HG03439 (cell line): Measurements from ENCODE around the gene STARD7.
A peak's percentile ranks its signal among the peaks of the same experiment; 100 is the strongest.
"Not testable (repeated sequence)": the region's sequence is repeated elsewhere in the genome, so short reads cannot be mapped to it uniquely, and the experiment has no call there.

Source experiments
- ATAC-seq: cut with Tn5 transposase; IDR thresholded peaks from one replicate; pipeline ENCODE4 v1.9.1; 2021; ENCODE audit warnings: mild to moderate bottlenecking, moderate library complexity; ENCODE audit not compliant: unreplicated experiment

Gene STARD7

DNA sequence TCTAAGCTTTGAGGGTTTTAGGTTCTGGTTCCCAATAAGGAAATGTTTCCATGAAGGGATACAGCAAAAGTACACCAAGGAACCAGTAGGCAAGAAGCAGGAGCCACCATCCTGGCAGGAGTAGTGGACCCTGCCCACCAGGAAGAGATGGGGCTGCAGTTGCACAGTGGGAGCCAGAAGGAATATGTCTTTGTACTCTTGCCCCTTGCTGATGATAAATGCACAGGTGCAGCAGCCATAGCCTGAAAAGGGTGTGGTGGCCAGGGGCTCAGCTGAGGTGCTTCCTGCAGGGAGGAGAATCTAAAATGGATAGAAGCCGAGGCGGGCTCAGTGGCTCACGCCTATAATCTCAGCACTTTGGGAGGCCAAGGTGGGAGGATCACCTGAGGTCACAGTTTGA, 29.6 kb upstream of the STARD7 start:
- ATAC-seq = no peak

DNA sequence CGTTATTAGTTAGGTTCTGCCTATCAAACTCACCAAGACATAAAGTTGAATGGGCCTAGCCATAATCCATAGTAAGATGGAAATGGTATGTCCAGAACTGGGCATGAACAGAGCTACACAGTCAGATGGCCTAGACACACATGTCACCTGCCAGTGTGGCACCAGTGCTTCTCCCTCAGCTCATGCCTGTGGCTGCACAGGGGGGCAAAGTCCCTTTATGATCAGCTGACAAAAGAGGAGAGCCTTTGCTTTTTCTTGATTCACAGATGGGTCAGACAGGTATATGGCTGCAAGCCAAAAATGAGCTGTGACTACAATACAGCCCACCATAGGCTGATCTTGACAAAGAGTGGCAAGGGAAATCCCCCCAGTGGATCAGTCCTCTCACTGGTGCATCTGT, 28.3 kb upstream of the STARD7 start:
- no peak for ATAC-seq

DNA sequence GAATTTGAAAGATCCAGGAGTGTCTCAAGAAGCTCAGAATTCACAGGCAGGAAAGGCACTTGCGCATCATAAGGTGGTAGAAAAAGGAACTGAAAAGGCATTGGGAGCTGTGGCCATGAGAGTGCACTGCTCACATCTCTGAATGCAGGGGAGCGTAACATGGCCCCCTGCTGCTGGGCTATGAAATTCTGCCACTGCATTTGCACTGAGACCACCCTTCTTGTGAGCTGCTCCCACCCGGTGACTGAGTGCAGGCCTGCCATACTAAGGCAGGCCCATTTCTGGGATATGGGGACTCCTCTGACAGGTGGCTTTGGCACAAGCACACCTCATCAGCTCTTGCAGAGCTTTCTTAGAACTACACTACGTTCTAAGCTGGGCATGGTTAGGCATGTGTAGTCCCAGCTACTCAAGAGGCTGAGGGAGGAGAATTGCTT, 25.3 kb upstream of the STARD7 start:
- ATAC-seq = peak; percentile 71

DNA sequence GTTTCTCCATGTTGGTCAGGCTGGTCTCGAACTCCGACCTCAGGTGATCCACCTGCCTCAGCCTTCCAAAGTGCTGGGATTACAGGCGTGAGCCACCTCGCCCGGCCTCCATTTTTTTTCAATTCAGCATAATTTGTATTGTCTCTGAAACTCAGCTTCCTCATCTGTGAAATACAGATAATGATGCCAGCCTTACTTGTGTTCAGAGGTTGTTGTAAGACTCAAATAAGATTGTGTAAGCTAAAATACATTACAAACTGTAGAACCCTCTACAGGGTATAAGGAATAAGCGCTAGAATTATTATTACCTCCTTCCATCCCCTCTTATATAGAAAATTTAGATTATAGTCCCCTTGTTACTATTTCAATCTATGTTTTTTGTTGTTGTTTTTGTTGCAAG, 24.8 kb upstream of the STARD7 start:
- no peak for ATAC-seq

DNA sequence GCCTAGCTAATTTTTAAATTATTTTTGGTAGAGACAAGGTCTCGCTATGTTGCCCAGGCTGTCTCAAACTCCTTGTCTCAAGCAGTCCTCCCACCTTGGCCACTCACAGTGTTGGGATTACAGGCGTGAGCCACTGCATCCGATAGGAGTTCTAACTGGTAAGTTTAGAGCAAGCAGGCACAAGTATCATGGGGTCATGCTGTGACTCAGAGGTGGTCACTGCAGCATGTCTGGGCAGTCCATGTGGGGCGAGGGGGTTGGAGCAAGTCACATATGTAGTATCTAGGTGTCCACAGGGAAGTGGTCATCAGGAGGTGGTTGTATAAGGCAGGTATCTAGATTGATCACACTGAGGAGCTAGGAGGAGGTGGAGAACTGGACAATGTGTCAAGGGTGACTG, 22.7 kb upstream of the STARD7 start:
- ATAC-seq = no peak

DNA sequence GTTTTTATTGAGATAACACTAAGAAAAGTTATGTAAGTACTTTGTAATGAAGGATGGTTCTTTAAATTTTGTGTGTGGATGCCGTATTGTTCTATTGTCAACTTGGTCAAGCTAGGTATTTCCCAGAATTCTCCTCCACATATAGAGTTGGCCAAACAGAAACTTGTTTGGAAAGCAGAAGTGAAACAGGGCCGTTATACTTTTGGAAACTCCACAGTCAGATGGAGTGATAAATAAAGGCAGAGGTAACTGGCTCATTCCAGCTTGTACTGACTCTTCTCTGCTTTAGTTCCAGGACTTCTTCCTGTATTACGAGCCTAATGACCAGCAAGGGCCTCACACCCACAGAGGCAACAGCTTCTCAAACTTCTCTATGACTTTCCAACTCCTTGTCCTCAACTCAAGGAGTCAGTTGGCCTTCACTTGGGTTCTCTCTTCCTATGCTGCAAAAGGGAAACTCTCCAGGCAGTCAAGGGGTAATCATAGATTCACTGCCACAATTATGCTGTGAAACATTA, 16.4 kb upstream of the STARD7 start:
- ATAC-seq = no peak

DNA sequence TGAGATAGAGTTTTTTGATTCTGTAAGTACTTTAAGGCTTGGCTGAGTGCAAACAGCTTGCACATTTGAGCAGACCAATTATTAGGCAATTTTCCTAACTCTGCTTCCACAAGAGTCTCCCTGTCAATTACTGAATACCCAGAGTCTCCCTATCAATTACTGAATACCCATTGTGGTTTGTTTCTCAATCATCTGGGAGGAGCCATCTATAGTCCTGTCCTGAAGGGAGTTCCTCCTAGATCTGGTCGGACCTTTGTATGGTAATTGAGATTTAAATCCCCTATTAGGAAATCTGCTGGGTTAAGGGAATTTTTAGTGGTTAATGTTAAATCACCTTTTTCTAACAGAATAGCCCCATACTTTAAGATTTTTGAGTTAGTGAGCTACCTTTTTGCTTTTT, 12.5 kb upstream of the STARD7 start:
- not testable (repeated sequence) for ATAC-seq

DNA sequence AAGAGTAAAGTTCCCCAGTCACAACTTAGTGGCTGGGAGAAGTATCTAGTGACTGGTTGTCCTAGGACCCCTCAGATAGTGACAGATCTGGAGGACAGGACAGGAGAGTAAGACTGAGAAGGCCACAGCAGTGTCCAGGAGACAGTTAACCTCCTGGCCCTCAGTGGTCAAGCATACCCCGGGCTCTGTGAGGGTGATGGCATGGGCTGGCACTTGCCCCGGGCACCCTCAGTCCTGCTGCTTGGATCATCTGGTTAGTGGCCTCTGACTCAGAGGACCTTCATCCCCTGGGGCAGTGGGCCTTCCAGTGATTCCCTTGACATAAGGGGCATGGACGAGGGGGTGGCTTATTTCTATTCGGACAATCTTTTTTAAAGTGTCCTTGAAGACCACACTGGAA, 11.3 kb upstream of the STARD7 start:
- ATAC-seq = not testable (repeated sequence)

DNA sequence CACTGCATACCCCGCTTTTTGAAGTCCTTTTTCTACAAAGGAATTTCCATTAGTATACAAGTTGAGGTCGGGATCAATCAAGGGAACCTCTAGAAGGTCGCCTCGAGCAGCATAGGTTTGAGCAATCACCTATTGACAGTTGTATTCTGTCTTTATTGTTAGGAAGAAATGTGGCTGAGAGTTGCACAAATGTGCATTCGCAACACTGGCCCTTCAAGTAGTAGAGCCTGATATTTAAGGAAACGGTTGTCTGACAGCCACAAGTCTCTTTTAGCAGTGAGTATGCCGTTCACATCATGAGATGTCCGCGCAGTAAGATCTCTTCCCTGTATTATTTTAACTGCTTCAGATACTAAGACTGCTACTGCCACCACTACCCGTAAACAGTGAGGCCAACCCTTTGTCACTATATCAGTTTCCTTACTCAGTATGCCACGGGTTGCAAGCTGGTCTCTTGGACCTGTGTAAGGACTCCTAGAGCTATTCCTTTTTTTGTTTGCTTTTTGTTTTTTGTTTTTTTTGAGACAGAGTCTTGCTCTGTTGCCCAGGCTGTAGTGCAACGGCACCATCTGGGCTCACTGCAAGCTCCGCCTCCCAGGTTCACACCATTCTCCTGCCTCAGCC, 10.0 kb upstream of the STARD7 start:
- ATAC-seq = no peak

DNA sequence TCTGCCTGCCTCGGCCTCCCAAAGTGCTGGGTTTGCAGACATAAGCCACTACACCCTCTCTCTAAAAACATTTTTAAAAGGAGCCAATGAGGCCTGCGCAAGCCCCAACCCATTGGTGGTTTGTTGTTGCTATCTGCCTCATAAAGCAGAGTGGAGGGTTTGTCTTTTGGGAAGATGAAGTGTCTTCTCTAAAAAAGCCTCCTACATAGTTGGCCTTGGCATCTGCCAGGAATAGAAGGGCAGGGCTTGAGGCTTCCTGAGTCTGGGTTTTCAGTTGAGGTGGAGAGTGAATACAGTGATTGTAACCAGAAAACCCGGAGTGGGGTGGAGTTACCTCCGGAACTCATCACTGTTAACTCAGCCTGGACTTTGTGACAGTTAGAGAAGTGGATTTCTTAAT, 5.9 kb upstream of the STARD7 start:
- no peak for ATAC-seq

DNA sequence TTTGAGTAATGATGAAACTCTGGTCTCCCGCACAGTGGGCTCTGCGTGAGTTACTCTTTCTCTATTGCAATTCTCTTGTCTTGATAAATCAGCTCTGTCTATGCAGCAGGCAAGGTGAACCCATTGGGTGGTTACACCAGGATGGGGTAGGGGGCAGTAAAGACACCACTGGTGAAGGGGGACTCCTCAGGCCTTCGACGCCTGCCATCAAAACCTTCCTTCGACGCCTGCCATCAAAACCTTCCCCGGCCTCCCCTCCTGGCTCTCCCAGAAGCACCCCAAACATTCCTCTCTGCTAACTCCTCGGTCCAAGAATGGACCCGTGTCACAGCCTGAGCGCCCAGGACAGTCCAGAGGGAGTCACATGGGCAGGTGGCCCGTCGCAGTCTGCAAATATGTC, 4.8 kb upstream of the STARD7 start:
- no peak for ATAC-seq

DNA sequence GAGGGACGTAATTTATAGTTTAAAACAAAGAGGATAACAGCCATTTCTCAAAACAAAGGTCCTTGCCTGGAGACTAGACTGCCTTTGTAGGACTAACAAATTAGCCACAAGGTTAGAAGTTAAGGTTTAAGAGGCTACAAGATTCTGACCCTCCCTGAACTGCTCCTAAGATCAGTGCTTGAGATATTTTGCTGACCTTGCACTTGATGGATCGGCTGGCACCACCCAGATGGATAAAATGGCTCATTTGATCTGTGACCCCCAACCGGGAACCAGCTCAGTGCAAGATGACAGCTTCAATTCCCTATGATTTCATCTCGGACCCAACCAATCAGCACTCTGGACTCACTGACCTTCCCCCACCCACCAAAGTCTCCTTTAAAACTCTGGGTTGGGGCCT, 3.7 kb upstream of the STARD7 start:
- no peak for ATAC-seq

DNA sequence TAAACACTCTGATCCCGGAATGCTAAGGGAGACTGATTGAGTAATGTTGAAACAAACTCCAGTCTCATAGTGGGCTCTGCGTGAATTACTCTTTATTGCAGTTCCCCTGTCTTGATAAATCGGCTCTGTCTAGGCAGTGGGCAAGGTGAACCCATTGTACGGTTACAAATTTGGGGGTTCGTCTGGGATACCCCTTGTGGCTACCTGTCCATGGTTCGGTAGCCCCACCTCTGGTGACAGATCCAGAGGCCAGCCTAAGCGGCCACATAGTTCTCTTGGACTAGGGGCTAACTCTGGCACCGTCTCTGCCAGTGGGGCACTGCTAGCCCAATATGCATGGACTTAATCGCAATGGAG, 1.1 kb upstream of the STARD7 start:
- no peak for ATAC-seq

DNA sequence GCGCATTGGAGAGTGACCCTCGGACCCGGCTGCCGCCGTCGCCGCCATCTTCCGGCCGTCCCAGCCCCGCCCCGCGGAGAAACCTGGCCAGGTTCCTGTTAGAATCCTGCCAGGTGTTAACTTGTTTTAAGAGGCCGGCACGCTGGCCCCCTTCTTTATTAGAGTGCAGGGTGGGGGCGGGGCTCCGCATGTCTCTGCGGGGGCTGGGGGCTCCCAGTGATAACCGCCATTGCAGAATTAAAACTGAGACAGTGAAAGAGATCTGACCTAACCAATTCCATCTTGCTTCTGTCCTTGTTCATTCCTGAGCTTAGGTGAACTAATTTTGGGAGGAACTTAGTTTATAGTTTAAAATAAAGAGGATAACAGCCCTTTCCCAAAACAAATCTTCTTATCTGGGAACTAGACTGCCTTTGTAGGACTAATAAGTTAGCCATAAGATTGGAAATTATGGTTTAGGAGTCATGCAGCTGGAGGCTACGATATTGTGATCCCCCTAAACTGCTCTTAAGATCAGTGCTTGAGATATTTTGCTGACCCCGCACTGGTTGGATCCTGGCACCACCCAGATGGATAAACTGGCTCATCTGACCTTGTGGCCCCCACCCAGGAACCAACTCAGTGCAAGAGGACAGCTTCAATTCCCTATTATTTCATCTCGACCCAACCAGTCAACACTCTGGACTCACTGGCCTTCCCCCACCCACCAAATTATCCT, 543 bp upstream of the STARD7 start:
- no peak for ATAC-seq

DNA sequence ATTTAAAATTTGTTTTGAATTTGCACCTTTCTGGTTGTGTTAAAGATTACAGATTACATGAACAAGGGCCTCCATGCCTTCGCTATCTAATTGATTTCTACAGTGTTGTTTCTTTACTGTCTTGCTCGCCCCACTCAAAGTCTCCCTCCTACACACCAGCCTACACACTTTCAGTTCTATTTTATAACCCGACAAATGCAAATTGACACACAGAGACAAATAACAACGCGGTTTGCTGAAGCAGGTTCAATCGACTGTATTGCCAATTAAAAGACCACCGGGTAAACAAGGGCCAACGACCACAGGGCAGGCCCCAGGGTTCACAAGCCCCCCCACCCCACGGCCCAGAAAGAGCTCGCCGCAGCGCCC, 869 bp downstream of the STARD7 start:
- ATAC-seq = peak; percentile 6

DNA sequence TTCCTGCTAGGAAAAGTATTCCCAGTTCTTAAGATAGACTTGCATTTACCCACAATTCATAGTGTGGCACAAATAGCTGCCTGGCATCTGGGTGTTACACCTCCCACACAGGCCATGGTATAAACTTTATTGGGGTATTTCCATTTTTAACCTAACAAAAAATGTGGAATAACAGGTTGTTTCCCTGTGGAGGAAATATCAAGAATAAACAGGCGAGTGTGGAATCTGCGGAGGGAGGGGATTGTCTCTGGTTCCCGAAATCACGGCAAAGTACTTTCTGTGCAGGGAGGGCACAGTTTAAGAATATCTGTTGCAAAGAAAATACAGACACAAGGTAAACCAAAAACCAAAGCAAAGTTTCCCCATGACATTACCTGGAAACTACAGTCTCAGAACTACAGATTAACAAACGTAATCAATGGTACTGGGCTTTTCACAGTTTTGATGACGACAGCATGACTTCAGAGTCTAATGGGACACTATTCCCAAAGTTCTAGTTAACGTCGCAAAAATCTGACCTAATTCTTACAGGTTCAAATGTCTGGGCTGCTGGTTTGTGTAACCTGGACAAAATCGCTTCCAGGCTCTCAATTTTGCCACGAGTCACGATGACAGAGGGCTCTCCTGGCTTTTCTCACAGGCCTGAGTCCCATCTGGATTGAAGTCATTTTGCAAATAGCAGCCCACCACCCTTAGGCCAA, 1.4 kb downstream of the STARD7 start:
- no peak for ATAC-seq

DNA sequence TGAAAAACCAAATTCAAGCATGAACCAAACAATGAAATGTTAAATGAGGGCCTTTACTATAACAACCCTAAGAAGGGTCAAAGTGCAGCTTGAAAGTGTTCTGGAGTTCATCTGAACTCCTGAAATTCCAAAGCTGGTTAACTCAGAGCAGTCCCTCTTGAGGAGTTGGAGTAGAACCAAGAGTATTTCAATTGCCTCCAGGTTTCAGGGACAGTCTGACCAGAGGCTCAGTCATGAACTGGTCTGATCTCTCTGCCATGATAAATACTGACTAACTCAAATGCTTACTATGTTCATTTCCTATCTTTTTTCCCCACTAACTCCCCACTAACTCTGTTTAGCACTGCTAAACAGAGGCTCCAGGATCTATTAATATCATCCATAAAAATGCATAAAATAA, 2.7 kb downstream of the STARD7 start:
- ATAC-seq = no peak

DNA sequence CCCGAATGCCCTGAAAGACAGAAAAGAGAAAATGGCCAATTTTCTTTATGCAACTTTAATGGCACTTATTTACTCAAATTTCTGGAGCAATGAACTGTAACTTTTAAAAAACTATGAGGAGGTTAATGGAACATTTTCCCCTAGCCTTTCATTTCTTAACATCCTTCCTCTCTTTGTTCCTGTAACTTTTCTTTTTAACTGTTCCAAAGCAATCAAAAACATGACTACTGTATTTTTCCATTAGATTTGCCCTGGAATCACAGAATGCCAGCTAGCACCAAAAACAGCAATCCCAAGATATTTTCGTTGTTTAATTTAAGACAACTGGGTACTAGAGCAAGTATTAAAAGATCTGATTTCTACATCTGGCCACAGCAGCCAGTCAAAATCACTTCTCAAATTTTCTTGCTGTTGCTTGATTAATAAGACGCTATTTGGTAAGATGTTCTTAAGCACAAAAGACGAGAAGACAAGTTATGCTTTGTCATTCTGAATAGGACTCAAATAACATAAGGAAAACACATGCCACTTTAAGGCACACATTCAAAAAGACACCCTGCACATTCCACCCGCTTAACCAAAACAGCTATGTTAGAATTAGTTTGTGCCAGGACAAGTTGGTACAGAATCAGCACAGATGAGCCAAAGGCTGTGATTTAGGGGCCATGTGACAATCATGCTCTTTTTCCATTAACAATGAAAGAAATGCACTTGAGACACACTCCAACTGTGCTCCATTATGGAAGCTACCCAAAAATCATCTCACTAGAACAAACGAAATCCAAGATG, 3.6 kb downstream of the STARD7 start:
- no peak for ATAC-seq

DNA sequence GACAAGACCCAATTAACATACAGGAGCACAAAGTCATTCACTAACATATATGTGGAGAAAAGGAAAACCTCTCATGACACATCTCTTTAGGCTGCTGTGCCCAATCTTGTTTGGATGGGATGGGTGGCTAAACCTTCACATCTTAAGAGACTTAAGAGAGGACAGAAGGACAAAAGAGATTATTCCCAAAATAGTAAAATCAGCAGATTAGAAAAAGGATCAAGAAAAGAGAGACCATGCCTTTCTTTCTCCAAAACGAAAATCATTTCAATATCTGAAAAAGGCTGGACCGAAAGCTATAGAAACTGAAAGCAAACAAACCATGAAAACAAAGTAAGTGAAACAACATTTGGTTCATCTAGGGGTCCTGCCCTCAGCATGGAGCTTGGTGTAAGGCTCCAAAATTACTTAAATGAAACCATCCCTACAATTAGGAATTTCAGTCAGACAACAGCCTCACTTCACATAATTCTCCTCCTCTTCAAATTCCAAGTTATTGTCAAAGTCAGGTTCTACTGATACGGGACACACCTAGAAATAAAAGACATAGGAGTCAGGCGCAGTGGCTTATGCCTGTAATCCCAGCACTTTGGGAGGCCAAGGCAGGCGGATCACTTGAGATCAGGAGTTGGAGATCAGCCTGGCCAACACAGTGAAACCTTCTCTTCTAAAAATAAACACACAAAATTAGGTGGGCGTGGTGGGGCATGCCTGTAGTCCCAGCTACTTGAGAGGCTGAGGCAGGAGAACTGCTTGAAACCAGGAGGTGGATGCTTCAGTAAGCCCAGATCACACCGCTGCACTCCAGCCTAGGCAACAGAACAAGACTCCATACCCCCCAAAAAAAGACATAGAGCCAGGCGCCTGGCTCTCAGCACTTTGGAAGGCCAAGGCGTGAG, 5.2 kb downstream of the STARD7 start:
- ATAC-seq = no peak

DNA sequence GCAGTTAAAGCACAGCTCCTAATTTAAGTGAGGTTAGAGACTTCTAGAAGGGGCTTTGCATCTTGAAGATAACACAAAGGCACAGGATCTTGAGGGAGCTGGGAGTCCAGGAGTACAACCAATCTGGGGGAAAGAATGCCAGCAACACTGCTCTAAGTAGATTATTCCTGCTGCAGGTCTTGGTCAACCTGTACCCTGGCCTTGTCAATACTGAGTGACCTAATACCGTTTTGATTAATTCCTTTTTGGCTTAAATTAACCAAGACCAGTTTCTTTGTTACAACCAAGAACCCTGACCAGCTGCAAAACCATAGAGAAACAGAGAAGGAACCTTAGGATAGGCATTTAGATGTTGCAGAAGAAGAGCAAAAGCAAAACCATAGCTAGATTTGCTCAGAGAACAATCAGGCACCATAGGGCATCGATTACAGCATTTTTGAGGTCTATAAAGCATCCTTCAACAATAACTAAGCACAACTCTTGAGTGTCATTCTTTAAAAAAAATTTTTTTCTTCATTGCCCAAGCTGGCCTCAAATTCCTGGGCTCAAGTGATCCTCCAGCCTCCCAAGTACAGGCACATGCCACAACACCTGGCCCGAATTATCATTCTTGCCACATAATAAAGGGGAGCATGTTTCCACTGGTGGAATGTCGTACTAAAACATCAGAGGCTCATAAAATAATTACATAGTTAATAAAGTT, 6.3 kb downstream of the STARD7 start:
- no peak for ATAC-seq
